Cardiac muscle cell (in vitro differentiated cells and primary cell): Measurements from ENCODE around the gene RAPGEF4. TPM values are rescaled to one million over a fixed set of nuclear protein-coding genes. Genes with fewer than 3 reads are reported as not detected.

Source experiments
- DNase-seq, 2 donors: peaks; one replicate each; pipeline versions ENCODE4 v3.0.0 to v3.0.0-alpha.2; 2010 to 2017; ENCODE audit warnings: low read depth in 1 of 2, low spot score in 1 of 2
- H3K27ac ChIP-seq: fragments of 200-600 bp; sonication (generic); 2 replicates; pipeline ENCODE4 v1.5.1; 2016
- H3K27me3 ChIP-seq: fragments of 200-600 bp; sonication (generic); 2 replicates; pipeline ENCODE4 v1.6.0; 2016; ENCODE audit warnings: control low read depth
- H3K36me3 ChIP-seq: fragments of 200-600 bp; sonication (generic); 2 replicates; pipeline ENCODE4 v1.5.1; 2016; ENCODE audit warnings: control low read depth
- H3K4me1 ChIP-seq: fragments of 200-600 bp; sonication (generic); 2 replicates; pipeline ENCODE4 v1.8.1; 2017; ENCODE audit warnings: low read depth, mild to moderate bottlenecking, mixed run types
- H3K4me3 ChIP-seq: fragments of 200-600 bp; sonication (generic); 2 replicates; pipeline ENCODE4 v1.5.1; 2016; ENCODE audit warnings: mild to moderate bottlenecking
- H3K9me3 ChIP-seq: fragments of 200-600 bp; sonication (generic); 2 replicates; pipeline ENCODE4 v1.5.1; 2017; ENCODE audit warnings: low read depth, mild to moderate bottlenecking, control low read depth
- polyA plus RNA-seq: library from polyadenylated mRNA; unstranded; fragments of >200 nt; fragmentation: Nextera tagmentation; extraction: Ambion mirVana; gene quantifications from 2 replicates; pipeline ENCODE4 v1.2.1, GENCODE V29; 2016
- total RNA-seq: library from RNA; depleted of rRNA; stranded (reverse); fragments of >200 nt; gene quantifications from 2 replicates; pipeline ENCODE4 v1.2.3, GENCODE V29; 2016
- TF ChIP-seq, protein P1 (sequence below): IDR thresholded peaks from 2 replicates; pipeline ENCODE4 v1.5.1; 2012; ENCODE audit warnings: low read depth, mild to moderate bottlenecking, low read length

RAPGEF4 gene
- total and polyA plus RNA-seq, 2 experiments from 2014 or later: 5.3 to 21.2 TPM

DNA sequence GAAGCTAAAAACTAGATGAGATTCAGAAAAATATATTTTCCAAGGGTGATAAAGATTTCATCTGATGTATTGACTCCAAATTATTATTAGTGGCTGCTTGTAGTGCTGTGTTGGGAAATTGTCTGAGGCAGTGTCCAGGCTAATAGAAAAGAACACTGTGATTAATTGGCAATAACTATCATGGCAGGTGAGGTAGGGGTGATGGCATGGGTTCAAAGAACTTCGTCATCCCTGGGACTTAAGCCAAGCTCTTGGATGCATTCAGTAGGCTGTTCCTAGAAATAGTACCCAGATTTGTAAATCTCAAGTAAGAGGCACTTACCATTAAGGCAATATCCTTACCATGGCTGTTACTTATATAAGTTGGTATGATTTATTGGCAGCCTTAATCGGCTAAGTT is 13.2 kb upstream of the RAPGEF4 start:
- no peaks in the 10 kb centered on the region for H3K9me3 ChIP-seq
- no peak overlapping the region for H3K4me3 ChIP-seq
- no peak for DNase-seq
- no peaks in the 10 kb centered on the region for H3K4me1 ChIP-seq
- H3K27ac ChIP-seq: no peak overlapping the region
- no peaks in the 10 kb centered on the region for H3K36me3 ChIP-seq
- H3K27me3 ChIP-seq: no peaks in the 10 kb centered on the region
- TF ChIP-seq, protein P1, sequence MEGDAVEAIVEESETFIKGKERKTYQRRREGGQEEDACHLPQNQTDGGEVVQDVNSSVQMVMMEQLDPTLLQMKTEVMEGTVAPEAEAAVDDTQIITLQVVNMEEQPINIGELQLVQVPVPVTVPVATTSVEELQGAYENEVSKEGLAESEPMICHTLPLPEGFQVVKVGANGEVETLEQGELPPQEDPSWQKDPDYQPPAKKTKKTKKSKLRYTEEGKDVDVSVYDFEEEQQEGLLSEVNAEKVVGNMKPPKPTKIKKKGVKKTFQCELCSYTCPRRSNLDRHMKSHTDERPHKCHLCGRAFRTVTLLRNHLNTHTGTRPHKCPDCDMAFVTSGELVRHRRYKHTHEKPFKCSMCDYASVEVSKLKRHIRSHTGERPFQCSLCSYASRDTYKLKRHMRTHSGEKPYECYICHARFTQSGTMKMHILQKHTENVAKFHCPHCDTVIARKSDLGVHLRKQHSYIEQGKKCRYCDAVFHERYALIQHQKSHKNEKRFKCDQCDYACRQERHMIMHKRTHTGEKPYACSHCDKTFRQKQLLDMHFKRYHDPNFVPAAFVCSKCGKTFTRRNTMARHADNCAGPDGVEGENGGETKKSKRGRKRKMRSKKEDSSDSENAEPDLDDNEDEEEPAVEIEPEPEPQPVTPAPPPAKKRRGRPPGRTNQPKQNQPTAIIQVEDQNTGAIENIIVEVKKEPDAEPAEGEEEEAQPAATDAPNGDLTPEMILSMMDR: no peak

DNA sequence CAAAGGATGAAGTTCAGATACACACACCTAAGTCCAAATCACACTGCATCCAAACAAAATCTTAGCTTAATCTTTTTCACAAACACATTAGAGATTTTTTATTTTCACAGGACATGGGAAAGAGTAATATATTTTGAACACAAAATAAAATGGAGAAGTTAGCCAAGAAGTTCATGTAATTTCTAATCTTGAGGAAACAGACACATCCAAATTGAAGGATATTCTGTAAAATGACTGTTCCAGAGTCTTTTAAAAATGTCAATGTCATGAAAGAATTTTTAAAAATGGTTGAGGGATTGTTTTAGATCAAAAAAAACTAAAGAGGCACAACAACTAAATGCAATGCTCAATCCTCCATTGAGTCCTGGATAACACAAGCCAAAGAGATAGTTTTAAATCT is 12.4 kb upstream of the RAPGEF4 start:
- DNase-seq: no peak
- Histone ChIP-seq H3K4me1 (no peaks in the 10 kb centered on the region), H3K27me3 (no peaks in the 10 kb centered on the region), H3K9me3 (no peaks in the 10 kb centered on the region), H3K36me3 (no peaks in the 10 kb centered on the region), H3K4me3 (no peak overlapping the region), H3K27ac (no peak overlapping the region)
- TF ChIP-seq, protein P1: no peak

- Histone ChIP-seq H3K4me3 (no peak overlapping the region), H3K4me1 (no peaks in the 10 kb centered on the region), H3K27me3 (no peaks in the 10 kb centered on the region), H3K36me3 (no peaks in the 10 kb centered on the region), H3K9me3 (no peaks in the 10 kb centered on the region), H3K27ac (no peak overlapping the region)
- TF ChIP-seq, protein P1: no peak
- DNase-seq: no peak
These were observed 10.9 kb upstream of the RAPGEF4 start for GRCh38 chr2:172724724-172725123.

- Histone ChIP-seq H3K9me3 (no peaks in the 10 kb centered on the region), H3K4me1 (no peaks in the 10 kb centered on the region), H3K27ac (no peak overlapping the region), H3K27me3 (no peaks in the 10 kb centered on the region), H3K36me3 (no peaks in the 10 kb centered on the region), H3K4me3 (no peak overlapping the region)
- TF ChIP-seq, protein P1: no peak
- DNase-seq: no peak
These were observed 10.4 kb upstream of the RAPGEF4 start for GRCh38 chr2:172725284-172725683.

DNA sequence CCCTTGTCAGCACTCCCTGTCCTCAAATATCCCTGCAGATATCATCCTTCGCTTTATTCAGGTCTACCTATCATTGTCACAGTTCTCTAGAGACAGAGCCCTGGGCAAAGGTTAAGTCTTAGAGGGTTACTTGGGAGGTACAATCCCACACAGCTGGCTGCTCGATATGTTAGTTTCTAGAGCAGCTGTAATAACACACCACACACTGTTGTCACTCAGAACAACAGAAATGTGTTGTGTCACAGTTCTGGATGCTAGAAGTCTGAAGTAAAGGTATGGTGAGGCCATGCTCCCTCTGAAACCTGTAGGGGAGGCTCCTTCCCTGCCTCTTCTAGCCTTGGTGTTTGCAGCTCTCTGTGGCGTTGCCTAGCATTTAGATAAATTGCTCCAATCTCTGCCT is 9.9 kb upstream of the RAPGEF4 start:
- H3K27ac ChIP-seq: no peak overlapping the region

More for the DNA sequence above, 9.9 kb upstream of the RAPGEF4 start:
- TF ChIP-seq, protein P1: no peak
- Histone ChIP-seq H3K9me3 (no peaks in the 10 kb centered on the region), H3K4me1 (no peaks in the 10 kb centered on the region), H3K4me3 (no peak overlapping the region), H3K27me3 (no peaks in the 10 kb centered on the region), H3K36me3 (no peaks in the 10 kb centered on the region)
- no peak for DNase-seq
